A673 (cell line): Measurements from ENCODE around the gene GALNT18. TPM values are rescaled to one million over a fixed set of nuclear protein-coding genes. Genes with fewer than 3 reads are reported as not detected.

ENCODE experiments used
- BruUV-seq: library from RNA; stranded (reverse); fragments of 400-500 nt; replicated peaks from 2 replicates; lab custom pipeline; 2021; lab: Mats Ljungman, UMichigan
- CTCF ChIA-PET: fragments of 300-600 bp; sonication (Branson Sonifier 250); formaldehyde crosslinking; loops from one replicate; lab custom pipeline; 2022; ENCODE audit warnings: antibody characterized with exemption; lab: Charles Lee
- POLR2A ChIA-PET: fragments of 300-600 bp; sonication (Branson Sonifier 250); formaldehyde crosslinking; loops from one replicate; lab custom pipeline; 2022; ENCODE audit warnings: antibody characterized with exemption; ENCODE audit not compliant: low non-redundant PET; lab: Charles Lee
- DNase-seq: peaks from one replicate; pipeline ENCODE4 v3.0.0-alpha.2; 2015; ENCODE audit warnings: low spot score
- H3K27ac ChIP-seq: fragments of 200-600 bp; sonication (generic); 2 replicates; pipeline ENCODE4 v1.5.1; 2016; ENCODE audit warnings: mixed run types, low read depth, mild to moderate bottlenecking, mixed read lengths, antibody characterized with exemption, low read length; ENCODE audit not compliant: poor library complexity, severe bottlenecking
- H3K27me3 ChIP-seq: fragments of 200-600 bp; sonication (generic); replicated peaks from 2 replicates; pipeline ENCODE4 v1.6.1; 2017; ENCODE audit warnings: mixed run types, low read depth, mild to moderate bottlenecking, mixed read lengths, antibody characterized with exemption, low read length; ENCODE audit not compliant: insufficient read depth, poor library complexity
- H3K36me3 ChIP-seq: fragments of 200-600 bp; sonication (generic); 2 replicates; pipeline ENCODE4 v1.6.1; 2016; ENCODE audit warnings: mixed run types, mild to moderate bottlenecking, mixed read lengths, antibody characterized with exemption, low read length; ENCODE audit not compliant: insufficient read depth, poor library complexity, severe bottlenecking
- H3K4me1 ChIP-seq: fragments of 200-600 bp; sonication (generic); 2 replicates; pipeline ENCODE4 v1.6.1; 2017; ENCODE audit warnings: mixed run types, mild to moderate bottlenecking, mixed read lengths, antibody characterized with exemption, low read length; ENCODE audit not compliant: insufficient read depth, poor library complexity, severe bottlenecking
- H3K4me3 ChIP-seq: fragments of 200-600 bp; sonication (generic); 2 replicates; pipeline ENCODE4 v1.5.1; 2016; ENCODE audit warnings: low read depth, mixed run types, mild to moderate bottlenecking, mixed read lengths, low read length; ENCODE audit not compliant: poor library complexity, severe bottlenecking
- H3K9me3 ChIP-seq: fragments of 200-600 bp; sonication (generic); 2 replicates; pipeline ENCODE4 v1.6.1; 2016; ENCODE audit warnings: mixed run types, low read depth, mild to moderate bottlenecking, mixed read lengths, antibody characterized with exemption, low read length; ENCODE audit not compliant: poor library complexity, severe bottlenecking
- CTCF ChIP-seq: fragments of 300-800, 200-600 bp; sonication (generic); conservative IDR thresholded peaks from 2 replicates; pipeline ENCODE4 v1.5.1; 2017; ENCODE audit warnings: low read depth, mild to moderate bottlenecking, antibody characterized with exemption, low read length, moderate library complexity, mixed read lengths
- EZH2 ChIP-seq: fragments of 200-600 bp; sonication (generic); IDR thresholded peaks from 2 replicates; pipeline ENCODE4 v1.6.1; 2017; ENCODE audit warnings: borderline replicate concordance, low read depth, mild to moderate bottlenecking, mixed read lengths, antibody characterized with exemption, low read length; ENCODE audit not compliant: poor library complexity, severe bottlenecking
- intact Hi-C: fragments of 100-400 bp; cut with micrococcal nuclease; formaldehyde crosslinking; loops from one replicate; pipeline ENCODE4 v1.10.0; 2022; ENCODE audit not compliant: unreplicated experiment
- total RNA-seq: library from RNA; stranded (reverse); gene quantifications from 2 replicates; pipeline ENCODE4 v1.2.3, GENCODE V29; 2021

Gene GALNT18
- total RNA-seq, 1 experiment from 2014 or later = 0.37 TPM

- ChIA-PET CTCF (no interaction called here), POLR2A (no interaction called here)
- no peak overlapping the region for H3K27ac ChIP-seq
- no TSS peak for BruUV-seq
- no peak for DNase-seq
- no peaks in the 10 kb centered on the region for H3K27me3 ChIP-seq
- no peak overlapping the region for H3K4me3 ChIP-seq
- H3K4me1 ChIP-seq = no peaks in the 10 kb centered on the region
- H3K36me3 ChIP-seq = no peaks in the 10 kb centered on the region
- no peak for TF ChIP-seq EZH2
- no peak for TF ChIP-seq CTCF
- intact Hi-C loops = no loop called here
- H3K9me3 ChIP-seq = no peaks in the 10 kb centered on the region
These were observed 66.6 kb downstream of the GALNT18 start for GRCh38 chr11:11555208-11555607.

GRCh38 chr11:11553573-11553972, 68.2 kb downstream of the GALNT18 start:
- BruUV-seq = no TSS peak
- no peaks in the 10 kb centered on the region for H3K27me3 ChIP-seq
- no peak for TF ChIP-seq CTCF
- no peak for TF ChIP-seq EZH2
- H3K4me1 ChIP-seq = no peaks in the 10 kb centered on the region
- H3K27ac ChIP-seq = no peak overlapping the region
- H3K4me3 ChIP-seq = no peak overlapping the region
- no peak for DNase-seq
- no peaks in the 10 kb centered on the region for H3K36me3 ChIP-seq
- ChIA-PET POLR2A (no interaction called here), CTCF (no interaction called here)
- intact Hi-C loops = no loop called here
- no peaks in the 10 kb centered on the region for H3K9me3 ChIP-seq

GRCh38 chr11:11552529-11553087, 69.2 kb downstream of the GALNT18 start:
- TF ChIP-seq EZH2 = no peak
- TF ChIP-seq CTCF = no peak
- no peak for DNase-seq
- ChIA-PET POLR2A (no interaction called here), CTCF (no interaction called here)
- Histone ChIP-seq H3K4me1 (no peaks in the 10 kb centered on the region), H3K27me3 (no peaks in the 10 kb centered on the region), H3K36me3 (no peaks in the 10 kb centered on the region), H3K9me3 (no peaks in the 10 kb centered on the region), H3K4me3 (no peak overlapping the region), H3K27ac (no peak overlapping the region)
- BruUV-seq = no TSS peak
- intact Hi-C loops = no loop called here
